Gastrocnemius medialis (tissue), 4 donors: ENCODE results near the gene DISC1. TPM values are rescaled to one million over a fixed set of nuclear protein-coding genes. Genes with fewer than 3 reads are reported as not detected.

Experiments
- ATAC-seq, 2 donors: fragments of 150-250 bp; one replicate each; pipeline ENCODE4 v1.9.1; 2016
- DNase-seq, 2 donors: peaks; one replicate each; pipeline ENCODE4 v3.0.0-alpha.2; 2019
- H3K27ac ChIP-seq, 4 donors: fragments of 200-600 bp; sonication (generic); 1 replicate in 1 of 4; 2 replicates in 3 of 4; pipeline ENCODE4 v1.5.1; 2016 to 2018; ENCODE audit warnings: mild to moderate bottlenecking in 2 of 4, moderate library complexity in 1 of 4
- H3K27me3 ChIP-seq, 3 donors: fragments of 200-600 bp; sonication (generic) in 2 of 3; 1 replicate in 1 of 3; 2 replicates in 2 of 3; pipeline versions ENCODE4 v1.5.1 to v1.6.0; 2016 to 2019; ENCODE audit warnings: mild to moderate bottlenecking in 1 of 3, moderate library complexity in 1 of 3
- H3K36me3 ChIP-seq, 2 donors: fragments of 200-600 bp; sonication (generic) in 1 of 2; one replicate each; pipeline ENCODE4 v1.5.1; 2017 to 2018
- H3K4me1 ChIP-seq, 2 donors: fragments of 200-600 bp; sonication (generic) in 1 of 2; one replicate each; pipeline ENCODE4 v1.5.1; 2016 to 2017; ENCODE audit warnings: mild to moderate bottlenecking in 2 of 2
- H3K4me3 ChIP-seq, 4 donors: fragments of 200-600 bp; sonication (generic) in 3 of 4; 1 replicate in 1 of 4; 2 replicates in 3 of 4; pipeline ENCODE4 v1.5.1; 2016 to 2019; ENCODE audit warnings: mild to moderate bottlenecking in 2 of 4
- H3K9me3 ChIP-seq, 3 donors: fragments of 200-600 bp; sonication (generic) in 2 of 3; 1 replicate in 1 of 3; 2 replicates in 2 of 3; pipeline ENCODE4 v1.5.1; 2016 to 2019
- CTCF ChIP-seq, 5 experiments: fragments of 450-650 bp in 3 of 5; fragments of 200-600 bp in 2 of 5; sonication (generic) in 2 of 5; IDR thresholded peaks in 4 of 5; conservative IDR thresholded peaks in 1 of 5; 1 replicate in 4 of 5; 2 replicates in 1 of 5; pipeline ENCODE4 v1.5.1; 2016 to 2019; ENCODE audit warnings: antibody characterized with exemption in 5 of 5, mild to moderate bottlenecking in 3 of 5, moderate library complexity in 3 of 5
- POLR2A ChIP-seq, 2 donors: fragments of 450-650 bp; IDR thresholded peaks; one replicate each; pipeline ENCODE4 v1.6.1; 2017; ENCODE audit warnings: antibody characterized with exemption in 2 of 2, mild to moderate bottlenecking in 2 of 2, moderate library complexity in 2 of 2
- in situ Hi-C, 4 donors: fragments of 200-750 bp; cut with MboI; loops; one replicate each; pipeline versions ENCODE4 v1.15.0 to v1.8.0; 2017; ENCODE audit warnings: low sequenced_read_pairs in 4 of 4
- intact Hi-C: fragments of 100-400 bp; cut with DNase I; formaldehyde crosslinking; loops from one replicate; pipeline ENCODE4 v1.15.1; 2023; ENCODE audit warnings: low total_unique reads
- total RNA-seq, 4 donors: library from RNA; depleted of rRNA; stranded (reverse); fragments of >200 nt; gene quantifications; one replicate each; pipeline versions ENCODE4 v1.1.0 to v1.2.3, GENCODE V29; 2016

Gene DISC1
- total RNA-seq, 4 donors from 2014 or later = 2.3 to 5.8 (median 2.6) TPM

GRCh38 chr1:231702804-231703203, 76.2 kb downstream of the DISC1 start:
- DNase-seq = no peak
- TF ChIP-seq POLR2A (IDR thresholded peaks at IDR 0.05) = no peak
- no peak for TF ChIP-seq CTCF (IDR thresholded peaks at IDR 0.05 in 4 of 5, conservative IDR thresholded peaks at IDR 0.05 in 1 of 5)
- Histone ChIP-seq H3K9me3 (no peaks in the 10 kb centered on the region), H3K27ac (no peak overlapping the region), H3K4me3 (no peak overlapping the region), H3K4me1 (no peaks in the 10 kb centered on the region), H3K27me3 (no peaks in the 10 kb centered on the region), H3K36me3 (no peaks in the 10 kb centered on the region)
- intact Hi-C loops (no loop called here), in situ Hi-C loops (no loop called here)
- no peak for ATAC-seq

- no peaks in the 10 kb centered on the region for H3K36me3 ChIP-seq
- DNase-seq = no peak
- in situ Hi-C loops (no loop called here), intact Hi-C loops (no loop called here)
- H3K4me3 ChIP-seq = no peak overlapping the region
- no peaks in the 10 kb centered on the region for H3K9me3 ChIP-seq
- H3K27me3 ChIP-seq = no peaks in the 10 kb centered on the region
- TF ChIP-seq CTCF (IDR thresholded peaks at IDR 0.05 in 4 of 5, conservative IDR thresholded peaks at IDR 0.05 in 1 of 5) = no peak
- no peak for TF ChIP-seq POLR2A (IDR thresholded peaks at IDR 0.05)
- H3K4me1 ChIP-seq = no peaks in the 10 kb centered on the region
- no peak for ATAC-seq
- no peak overlapping the region for H3K27ac ChIP-seq
Measured at GRCh38 chr1:231705806-231706760, 79.5 kb downstream of the DISC1 start.

GRCh38 chr1:231706934-231707333, 80.3 kb downstream of the DISC1 start:
- Histone ChIP-seq H3K27ac (no peak overlapping the region), H3K4me1 (no peaks in the 10 kb centered on the region), H3K4me3 (no peak overlapping the region), H3K36me3 (no peaks in the 10 kb centered on the region), H3K9me3 (no peaks in the 10 kb centered on the region), H3K27me3 (no peaks in the 10 kb centered on the region)
- in situ Hi-C loops (no loop called here), intact Hi-C loops (no loop called here)
- ATAC-seq (no peak), DNase-seq (no peak)
- no peak for TF ChIP-seq CTCF (IDR thresholded peaks at IDR 0.05 in 4 of 5, conservative IDR thresholded peaks at IDR 0.05 in 1 of 5)
- no peak for TF ChIP-seq POLR2A (IDR thresholded peaks at IDR 0.05)

GRCh38 chr1:231707407-231707806, 80.8 kb downstream of the DISC1 start:
- no peak for ATAC-seq
- TF ChIP-seq POLR2A (IDR thresholded peaks at IDR 0.05) (no peak), CTCF (IDR thresholded peaks at IDR 0.05 in 4 of 5, conservative IDR thresholded peaks at IDR 0.05 in 1 of 5) (no peak)
- intact Hi-C loops = no loop called here
- Histone ChIP-seq H3K9me3 (no peaks in the 10 kb centered on the region), H3K4me1 (no peaks in the 10 kb centered on the region), H3K27ac (no peak overlapping the region), H3K27me3 (no peaks in the 10 kb centered on the region), H3K36me3 (no peaks in the 10 kb centered on the region), H3K4me3 (no peak overlapping the region)
- in situ Hi-C loops = no loop called here
- DNase-seq = no peak
